K562 (cell line): ENCODE measurements around the gene CHCHD6. TPM values are rescaled to one million over a fixed set of nuclear protein-coding genes. Genes with fewer than 3 reads are reported as not detected.

Experiments
- CHD2 ChIP-seq: IDR thresholded peaks from 2 replicates; pipeline ENCODE4 v1.6.1; 2011; ENCODE audit warnings: low read depth, low read length
- E2F6 ChIP-seq, 2 experiments: IDR thresholded peaks; 2 replicates each; pipeline ENCODE4 v1.6.1; 2011; ENCODE audit warnings: borderline replicate concordance in 1 of 2, control low read depth in 1 of 2, low read depth in 1 of 2, low read length in 1 of 2, mild to moderate bottlenecking in 1 of 2, mixed read lengths in 1 of 2, moderate library complexity in 1 of 2; ENCODE audit not compliant: insufficient read depth in 1 of 2, insufficient read length in 1 of 2, poor library complexity in 1 of 2, severe bottlenecking in 1 of 2; ENCODE audit errors: extremely low read depth in 1 of 2
- JUN ChIP-seq, 2 experiments: sonication (generic) in 1 of 2; formaldehyde crosslinking in 1 of 2; IDR thresholded peaks; 2 replicates each; pipeline versions ENCODE4 v1.6.1 to v1.8.0; 2012 to 2022; ENCODE audit warnings: borderline replicate concordance in 2 of 2, mild to moderate bottlenecking in 2 of 2, improper control_type of control experiment in 1 of 2, low read depth in 1 of 2, low read length in 1 of 2, missing genetic modification reagents in 1 of 2
- L3MBTL2 ChIP-seq: fragments of 450-650 bp; IDR thresholded peaks from 2 replicates; pipeline ENCODE4 v1.6.1; 2016; ENCODE audit warnings: mild to moderate bottlenecking, moderate library complexity
- PHF8 ChIP-seq: fragments of 200-600 bp; sonication (generic); IDR thresholded peaks from 2 replicates; pipeline ENCODE4 v1.6.1; 2012; ENCODE audit warnings: mixed run types, mild to moderate bottlenecking, inconsistent platforms, low read length, moderate library complexity, borderline replicate concordance
- RBBP5 ChIP-seq: fragments of 200-600 bp; sonication (generic); IDR thresholded peaks from 2 replicates; pipeline ENCODE4 v1.6.1; 2012; ENCODE audit warnings: borderline replicate concordance, mild to moderate bottlenecking, low read length, control low read depth, inconsistent platforms; ENCODE audit not compliant: insufficient read depth, poor library complexity, severe bottlenecking
- TCF7 ChIP-seq: sonication (generic); IDR thresholded peaks from 2 replicates; pipeline ENCODE4 v1.6.1; 2016; ENCODE audit warnings: antibody characterized with exemption, borderline replicate concordance
- VEZF1 ChIP-seq: fragments of 200-800 bp; sonication (Bioruptor generic); IDR thresholded peaks from 2 replicates; pipeline ENCODE4 v1.6.1; 2017; ENCODE audit warnings: missing genetic modification characterization, missing compliant biosample characterization
- ZNF121 ChIP-seq: sonication (generic); formaldehyde crosslinking; conservative IDR thresholded peaks from 2 replicates; pipeline ENCODE4 v1.8.0; 2022; ENCODE audit warnings: missing genetic modification reagents
- ZNF707 ChIP-seq: fragments of 250-450 bp; sonication (Bioruptor Pico); conservative IDR thresholded peaks from 2 replicates; pipeline ENCODE4 v1.8.0; 2022; ENCODE audit warnings: inconsistent platforms, mild to moderate bottlenecking, moderate library complexity
- ZNF740 ChIP-seq, 3 experiments: fragments of 200-800 bp in 1 of 3; sonication (Bioruptor generic) in 1 of 3; sonication (generic) in 1 of 3; formaldehyde crosslinking in 1 of 3; IDR thresholded peaks; 2 replicates each; pipeline versions ENCODE4 v1.6.1 to v1.8.0; 2016 to 2022; ENCODE audit warnings: mild to moderate bottlenecking in 2 of 3, missing compliant biosample characterization in 2 of 3, missing genetic modification characterization in 2 of 3, missing genetic modification reagents in 1 of 3
- polyA plus RNA-seq, 8 experiments: library from polyadenylated mRNA; depleted of rRNA in 4 of 8; stranded (reverse) in 5 of 8; unstranded in 3 of 8; fragments of >200 nt; fragmentation: Nextera tagmentation in 2 of 8; fragmentation: Illumina TruSeq in 1 of 8; extraction: Ambion mirVana in 2 of 8; extraction: Trizol in 1 of 8; gene quantifications; 2 replicates each; pipeline versions ENCODE4 v1.2.1 to v1.2.3, GENCODE V29; 2011 to 2014; ENCODE audit warnings: inconsistent platforms in 1 of 8, missing spikeins in 1 of 8
- total RNA-seq, 7 experiments: library from RNA; depleted of rRNA in 6 of 7; stranded (reverse); fragments of >200 nt in 6 of 7; fragmentation: Illumina TruSeq in 2 of 7; extraction: Trizol in 2 of 7; gene quantifications; 2 replicates each; pipeline versions ENCODE4 v1.2.1 to v1.2.3, GENCODE V29; 2011 to 2021; ENCODE audit warnings: low replicate concordance in 1 of 7

CHCHD6 gene
- total and polyA plus RNA-seq, 9 of the 15 experiments (the other 6 are each of a cell fraction or from before 2014, with no cell fraction given): 4.6 to 18.6 (median 10.9) TPM

- TF ChIP-seq RBBP5: peak; percentile 55
- TF ChIP-seq ZNF740 (CRISPR knock-in tag; IDR thresholded peaks at IDR 0.05): 0 out of 2 replicates have a peak, but pooled peaks have one; percentile 16
- TF ChIP-seq ZNF740 (tag; IDR thresholded peaks at IDR 0.05): no peak
- TF ChIP-seq E2F6 (IDR thresholded peaks at IDR 0.05; ENCODE audit: borderline replicate concordance in 1 of 2, extremely low read depth in 1 of 2, insufficient read depth in 1 of 2, insufficient read length in 1 of 2, low read depth in 1 of 2, low read length in 1 of 2, poor library complexity in 1 of 2, severe bottlenecking in 1 of 2): peak in 1 of 2 experiments; percentile 70
- TF ChIP-seq PHF8: 0 out of 2 replicates have a peak, but pooled peaks have one; percentile 4
- TF ChIP-seq TCF7: no peak
- peak; percentile 23; the same call in 1 of the 2 replicates for TF ChIP-seq VEZF1 (CRISPR knock-in tag)
- TF ChIP-seq ZNF121 (CRISPR knock-in tag): no peak
- no peak for TF ChIP-seq CHD2
- TF ChIP-seq JUN (IDR thresholded peaks at IDR 0.05; ENCODE audit: borderline replicate concordance, low read depth, low read length): no peak
- TF ChIP-seq JUN (CRISPR knock-in tag; IDR thresholded peaks at IDR 0.05; ENCODE audit: borderline replicate concordance): no peak
- TF ChIP-seq ZNF707 (CRISPR knock-in tag): no peak
- peak; percentile 87 for TF ChIP-seq L3MBTL2
Observed at GRCh38 chr3:126704494-126705214, 614 bp downstream of the CHCHD6 start (continued).
